Measurements from ENCODE around the gene PYGM.

- no peak for TF ChIP-seq CTCF (conservative IDR thresholded peaks at IDR 0.05 in 1 of 2, IDR thresholded peaks at IDR 0.05 in 1 of 2; ENCODE audit: low read depth in 1 of 2, low read length in 2 of 2)
- TF ChIP-seq EZH2 (IDR thresholded peaks at IDR 0.05; ENCODE audit: low read length, missing control alignments) = no peak
These were observed 2.5 kb upstream of the PYGM start for GRCh38 chr11:64762277-64762673.

All from fibroblast of lung (primary cell).